PC-3 (cell line): ENCODE data around the gene ABCC12.

Source experiments
- CTCF ChIP-seq: fragments of 300-600 bp; sonication (generic); conservative IDR thresholded peaks from 2 replicates; pipeline ENCODE4 v1.5.1; 2017; ENCODE audit warnings: antibody characterized with exemption, low read depth, mild to moderate bottlenecking, low read length
- EZH2 ChIP-seq: fragments of 300-600 bp; sonication (generic); IDR thresholded peaks from one replicate; pipeline ENCODE4 v1.6.1; 2017; ENCODE audit warnings: antibody characterized with exemption, mild to moderate bottlenecking, low read length; ENCODE audit not compliant: unreplicated experiment

DNA sequence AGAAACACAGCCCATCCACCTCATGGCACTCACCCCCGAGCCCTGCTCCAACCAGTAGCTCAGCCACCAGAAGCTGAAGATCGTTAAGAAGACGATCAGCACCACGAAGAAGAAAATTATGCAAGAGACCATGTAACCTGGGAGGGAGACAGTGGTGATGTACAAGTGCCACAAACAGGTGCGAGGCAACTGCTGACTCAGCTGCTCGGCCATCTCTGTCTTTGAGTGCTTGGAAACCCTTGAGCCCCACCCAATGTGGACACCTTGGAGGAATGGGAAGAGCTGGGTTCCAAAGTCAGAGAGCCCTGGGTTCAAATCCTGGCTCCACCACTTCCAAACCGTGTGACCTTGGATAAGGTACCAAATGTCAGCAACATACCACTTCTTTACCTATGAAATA lies 38.1 kb upstream of the ABCC12 start:
- TF ChIP-seq EZH2 (no peak), CTCF (no peak)
